Right cardiac atrium (tissue), 5 donors: ENCODE results near the gene GTSE1. TPM values are rescaled to one million over a fixed set of nuclear protein-coding genes. Genes with fewer than 3 reads are reported as not detected.

Experiments
- ATAC-seq, 2 donors: fragments of 200-7000 bp; cut with Tn5 transposase; one replicate each; pipeline versions ENCODE4 v1.8.0 to v1.9.1; 2020; ENCODE audit warnings: moderate library complexity in 2 of 2, mild to moderate bottlenecking in 1 of 2
- DNase-seq, 3 donors: peaks; one replicate each; pipeline ENCODE4 v3.0.0-alpha.2; 2020
- H3K27ac ChIP-seq: one replicate; pipeline ENCODE4 v1.5.1; 2013; ENCODE audit warnings: mild to moderate bottlenecking, low read length, control low read depth, moderate library complexity
- H3K27me3 ChIP-seq: one replicate; pipeline ENCODE4 v1.6.1; 2013; ENCODE audit not compliant: control insufficient read depth, insufficient read depth
- H3K4me1 ChIP-seq: one replicate; pipeline ENCODE4 v1.6.1; 2013; ENCODE audit warnings: low read length; ENCODE audit not compliant: control insufficient read depth, insufficient read depth
- H3K4me3 ChIP-seq: one replicate; pipeline ENCODE4 v1.5.1; 2013; ENCODE audit warnings: low read length, control low read depth
- H3K9me3 ChIP-seq: one replicate; pipeline ENCODE4 v1.6.1; 2013; ENCODE audit warnings: low read length; ENCODE audit not compliant: control insufficient read depth
- whole genome bisulfite sequencing: extraction: QIAGEN DNeasy Blood & Tissue Kit; methylation state at CpG from one replicate; pipeline ENCODE4 v1.1.7; 2013; 5-methylcytosine and 5-hydroxymethylcytosine counted together
- intact Hi-C, 4 donors: fragments of 100-400 bp; cut with DNase I; formaldehyde crosslinking; loops; one replicate each; pipeline versions ENCODE4 v1.11.0 to v1.14.0; 2022 to 2023
- polyA plus RNA-seq: library from polyadenylated mRNA; stranded (reverse); fragments of 200-250 nt; gene quantifications from one replicate; pipeline ENCODE4 v1.2.3, GENCODE V29; 2013
- total RNA-seq, 4 donors: library from RNA; stranded (reverse); fragmentation: NEBNext Ultra II Directional; extraction: Animal tissue kit (Norgen Biotek cat#: 25700); gene quantifications; one replicate each; pipeline ENCODE4 v1.2.1, GENCODE V29; 2021
- donor health status: healthy with polysubstance abuse.
- donor health status: DM: no; HTN: yes; CAD: no.
- donor health status: DM: no; HTN: no; CAD: no.
- donor health status: DM: no; HTN: yes; CAD: no; lungs with severe emphysema.
- donor health status: DM: yes; HTN: yes; CAD: no.

GTSE1 gene
- total and polyA plus RNA-seq, 5 donors = 0.42 to 1.8 (median 1.2) TPM

DNA sequence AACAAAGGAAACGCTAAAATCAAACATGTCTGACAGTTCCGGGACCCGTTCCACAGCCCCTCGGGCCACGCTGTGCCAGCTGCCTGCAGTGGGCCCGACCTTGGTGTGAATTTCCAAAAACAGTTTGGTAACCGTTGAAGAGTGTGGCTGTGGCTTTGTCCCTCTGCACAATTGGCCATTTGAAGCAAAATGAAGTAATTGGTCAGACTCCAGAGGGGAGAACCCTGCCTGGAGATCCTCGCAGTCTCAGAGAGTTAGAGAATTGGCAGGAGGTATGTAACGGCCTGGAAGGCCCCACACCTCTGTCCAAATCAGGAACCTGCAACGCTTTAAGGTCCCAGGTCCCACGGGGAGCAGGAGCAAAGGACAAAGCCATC is 65.1 kb downstream of the GTSE1 start:
- 56% methylated on average over 11 of the region's 11 CpGs for WGBS
- peak in 1 of 3 donors; percentile 36 for DNase-seq
- intact Hi-C loops = no loop called here

DNA sequence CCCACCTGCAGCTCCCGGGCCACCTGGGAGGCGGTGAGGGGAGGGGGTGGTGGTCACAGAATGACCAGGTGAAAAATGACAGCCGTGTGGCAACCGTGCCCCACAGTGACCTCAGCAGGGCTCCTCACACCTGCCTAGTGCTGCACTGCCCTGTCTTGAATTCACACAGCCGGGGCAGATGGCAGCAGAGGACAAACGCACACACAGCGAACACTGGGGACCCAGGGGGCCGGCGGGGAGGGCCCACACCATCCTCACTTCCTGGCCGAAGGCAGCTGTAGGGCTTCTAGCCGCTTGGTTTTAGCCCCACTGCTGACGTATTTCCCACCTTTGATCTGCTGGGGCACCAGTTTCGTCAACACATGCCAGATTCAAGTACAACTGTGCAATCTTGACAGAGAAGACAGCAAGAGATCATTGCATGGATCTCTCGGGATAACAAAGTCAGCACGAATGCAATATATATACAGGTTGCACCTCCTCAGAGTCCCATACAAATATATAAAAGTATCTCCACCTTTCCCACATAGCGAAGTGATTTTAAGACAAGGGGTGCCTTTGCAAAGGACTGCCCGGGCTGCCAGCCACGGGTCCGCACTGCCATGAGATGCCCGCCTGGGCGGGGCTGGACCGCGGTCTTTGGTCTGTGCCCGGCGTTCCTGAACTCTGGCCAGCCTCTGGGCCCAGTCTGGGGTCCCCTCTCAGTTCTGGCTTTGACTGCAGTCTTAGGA is 65.7 kb downstream of the GTSE1 start:
- intact Hi-C loops = no loop called here
- peak in 2 of 3 donors; percentile 43 to 60 for DNase-seq
- Histone ChIP-seq H3K4me3 (no peak overlapping the region), H3K4me1 (no peaks in the 10 kb centered on the region), H3K27ac (no peak overlapping the region), H3K27me3 (no peaks in the 10 kb centered on the region), H3K9me3 (no peaks in the 10 kb centered on the region)
- 61% methylated on average over 25 of the region's 25 CpGs for WGBS
- no peak for ATAC-seq

More for the DNA sequence above, 65.1 kb downstream of the GTSE1 start:
- H3K27me3 ChIP-seq = no peaks in the 10 kb centered on the region
- H3K4me3 ChIP-seq = no peak overlapping the region
- H3K9me3 ChIP-seq = no peaks in the 10 kb centered on the region
- no peaks in the 10 kb centered on the region for H3K4me1 ChIP-seq
- ATAC-seq = no peak
- H3K27ac ChIP-seq = no peak overlapping the region

DNA sequence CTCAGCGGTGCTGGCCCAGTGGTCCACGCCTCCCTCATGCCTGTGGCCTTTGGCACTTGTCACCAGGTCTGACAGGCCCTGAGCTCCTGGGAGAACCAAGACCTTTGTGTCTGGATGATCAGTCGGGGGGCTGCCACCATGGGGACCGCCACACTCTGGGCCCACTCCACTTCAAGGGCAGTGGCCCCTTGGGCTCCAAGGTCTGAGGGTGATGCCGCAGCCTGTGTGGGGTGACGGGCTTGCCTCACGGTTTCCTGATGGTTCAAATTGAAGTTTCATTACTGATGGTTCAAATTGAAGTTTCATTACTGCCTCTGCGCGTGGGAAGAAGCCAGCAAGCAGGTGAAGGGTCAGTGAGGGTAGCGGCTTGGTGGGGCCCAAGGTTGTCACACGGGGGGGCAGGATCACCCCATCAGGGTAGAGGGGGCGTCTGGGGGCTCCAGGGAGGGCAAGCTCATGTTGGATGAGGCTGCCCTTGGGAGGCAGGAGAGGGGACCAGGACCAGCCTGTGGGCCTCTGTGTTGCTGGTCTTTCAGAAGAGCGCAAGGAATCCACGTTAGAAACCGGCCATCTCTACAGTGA is 66.4 kb downstream of the GTSE1 start:
- H3K9me3 ChIP-seq = no peaks in the 10 kb centered on the region
- no peak overlapping the region for H3K4me3 ChIP-seq
- WGBS = 89% methylated on average over 15 of the region's 15 CpGs
- no peaks in the 10 kb centered on the region for H3K27me3 ChIP-seq
- H3K4me1 ChIP-seq = no peaks in the 10 kb centered on the region
- no peak for ATAC-seq
- H3K27ac ChIP-seq = no peak overlapping the region
- intact Hi-C loops = no loop called here
- peak in 2 of 3 donors; percentile 30 to 47 for DNase-seq

DNA sequence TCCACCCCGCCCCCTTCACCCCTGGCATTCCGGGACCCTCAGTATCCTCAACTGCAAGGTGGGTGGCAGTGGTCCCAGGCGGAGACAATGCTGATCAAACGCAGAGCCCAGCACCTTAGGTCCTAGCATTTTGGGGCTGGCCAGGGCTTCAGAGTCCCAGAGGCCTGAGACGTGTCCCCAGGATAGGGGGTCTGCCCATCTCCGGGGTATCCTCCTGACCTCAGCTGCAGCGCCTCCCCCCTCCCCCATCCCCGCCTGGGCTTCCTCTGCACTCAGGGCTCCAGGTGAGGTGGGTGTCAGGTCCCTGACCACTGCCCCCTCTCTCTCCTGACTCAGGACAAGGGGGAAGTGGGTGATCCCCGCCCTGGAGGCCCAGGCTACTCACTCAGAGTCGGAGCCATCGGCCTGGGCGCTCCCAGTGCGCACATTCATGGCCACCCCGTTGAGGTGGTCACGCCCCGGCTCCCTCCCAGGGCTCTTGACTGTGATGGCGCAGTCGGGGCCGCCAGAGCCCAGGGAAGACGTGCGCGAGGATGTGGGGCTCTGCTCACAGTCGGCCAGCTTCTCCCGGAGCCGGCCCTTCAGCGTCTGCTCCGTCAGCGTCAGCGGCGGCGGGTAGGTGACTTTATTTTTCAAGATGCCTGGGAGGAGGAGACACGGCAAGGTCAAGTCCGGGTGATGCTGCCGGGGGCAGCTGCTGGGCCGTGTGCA is 67.1 kb downstream of the GTSE1 start:
- 85% methylated on average over 35 of the region's 35 CpGs for WGBS
- no peaks in the 10 kb centered on the region for H3K4me1 ChIP-seq
- intact Hi-C loops = no loop called here
- DNase-seq (peak in 2 of 3 donors; percentile 50 to 51), ATAC-seq (no peak)
- H3K4me3 ChIP-seq = no peak overlapping the region
- no peak overlapping the region for H3K27ac ChIP-seq
- no peaks in the 10 kb centered on the region for H3K27me3 ChIP-seq
- H3K9me3 ChIP-seq = no peaks in the 10 kb centered on the region

DNA sequence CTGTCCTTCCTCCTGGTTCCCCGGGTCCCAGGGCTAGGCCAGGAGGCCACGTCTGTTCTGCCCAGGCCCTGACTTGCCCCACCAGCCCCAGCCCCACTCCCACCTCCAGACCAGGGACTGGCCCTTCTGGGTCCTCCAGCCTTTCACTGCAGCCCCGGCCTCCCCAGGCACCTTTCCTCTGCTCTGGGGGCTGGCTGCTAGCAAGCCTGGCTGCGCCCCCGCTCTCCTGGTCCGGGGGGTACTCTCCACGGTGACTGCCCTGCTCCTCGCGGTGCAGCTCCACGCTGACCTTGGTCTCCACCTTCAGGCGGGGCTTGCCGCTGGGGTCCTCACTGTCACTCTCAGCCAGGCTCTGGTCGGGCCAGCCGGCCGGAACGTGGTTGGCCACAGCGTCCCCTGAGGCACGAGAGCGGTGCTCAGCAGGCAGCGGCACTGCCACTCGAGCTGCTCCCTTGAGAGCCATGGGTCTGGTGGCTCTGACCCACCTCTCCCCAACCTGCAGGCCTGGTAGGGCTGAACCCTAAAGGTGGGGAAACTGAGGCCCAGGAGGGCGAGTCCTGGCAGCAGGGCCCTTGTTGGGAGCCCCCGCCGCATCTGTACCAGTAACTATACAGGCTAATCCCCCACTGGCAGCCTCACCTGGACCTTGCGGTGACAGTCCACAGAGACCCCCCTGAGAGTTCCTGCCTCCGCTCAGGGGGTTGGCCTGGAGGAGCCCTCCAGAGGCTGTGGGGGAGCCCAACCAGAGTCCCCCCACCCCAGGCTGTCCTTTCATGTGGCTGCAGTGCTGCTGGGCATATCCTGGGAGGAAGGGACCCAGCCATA is 67.9 kb downstream of the GTSE1 start:
- no peaks in the 10 kb centered on the region for H3K9me3 ChIP-seq
- intact Hi-C loops = loop anchor here in 3 of 4 donors (5.0 kb wide), 1 partner anchor 178 kb away; no protein-coding TSS in a partner anchor
- ATAC-seq (no peak), DNase-seq (peak in 2 of 3 donors; percentile 32 to 55)
- H3K4me3 ChIP-seq = no peak overlapping the region
- 79% methylated on average over 26 of the region's 26 CpGs for WGBS
- no peaks in the 10 kb centered on the region for H3K4me1 ChIP-seq
- H3K27ac ChIP-seq = no peak overlapping the region
- no peaks in the 10 kb centered on the region for H3K27me3 ChIP-seq

DNA sequence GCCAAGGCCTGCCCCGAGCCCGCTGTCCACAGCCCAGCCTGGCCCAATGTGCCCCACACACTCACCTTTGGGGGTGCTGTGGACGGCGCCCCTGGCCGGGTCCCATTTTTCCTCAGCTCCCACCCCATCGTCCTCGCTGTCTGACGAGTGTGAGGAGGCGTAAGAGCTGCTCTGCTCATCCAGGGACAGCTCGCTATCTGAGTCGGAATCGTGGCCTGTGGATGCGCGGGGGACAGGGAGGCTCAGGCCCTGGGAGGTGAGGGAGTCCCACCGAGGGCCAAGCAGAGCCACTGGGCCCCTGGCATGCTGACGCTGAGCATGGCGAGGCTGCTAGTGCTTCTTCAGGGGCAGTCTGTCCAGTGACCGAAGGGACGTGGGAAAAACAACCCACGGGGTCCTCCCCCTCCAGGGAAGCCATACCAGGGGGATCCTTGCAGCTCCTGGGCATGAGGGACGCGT is 68.5 kb downstream of the GTSE1 start:
- no peak overlapping the region for H3K4me3 ChIP-seq
- no peaks in the 10 kb centered on the region for H3K9me3 ChIP-seq
- ATAC-seq (no peak), DNase-seq (peak in 2 of 3 donors; percentile 35 to 43)
- intact Hi-C loops = loop anchor here in 3 of 4 donors (5.0 kb wide), 1 partner anchor 177 kb away; no protein-coding TSS in a partner anchor
- H3K4me1 ChIP-seq = no peaks in the 10 kb centered on the region
- no peak overlapping the region for H3K27ac ChIP-seq
- H3K27me3 ChIP-seq = no peaks in the 10 kb centered on the region
- WGBS = 84% methylated on average over 22 of the region's 22 CpGs

DNA sequence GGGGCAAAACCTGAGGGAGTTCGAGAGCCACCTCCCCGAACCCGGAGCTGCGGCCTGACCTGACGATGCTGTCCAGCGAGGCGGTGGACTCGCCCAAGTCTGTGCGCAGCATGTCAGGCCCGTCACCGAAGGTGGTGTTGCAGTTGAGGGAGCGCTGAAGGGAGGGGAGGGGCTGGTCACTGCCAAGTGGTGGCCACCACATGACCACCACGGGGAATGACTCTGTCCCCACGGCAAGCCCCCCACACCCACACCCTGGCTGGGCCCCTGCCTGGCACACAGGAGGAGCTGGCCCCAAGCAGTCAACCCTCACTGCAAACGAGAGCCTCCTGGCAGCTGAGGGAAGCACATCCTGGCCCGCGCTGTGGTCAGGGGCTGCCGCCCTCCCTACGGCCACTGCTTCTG is 69.7 kb downstream of the GTSE1 start:
- H3K9me3 ChIP-seq = no peaks in the 10 kb centered on the region
- WGBS = 70% methylated on average over 19 of the region's 19 CpGs
- H3K4me3 ChIP-seq = no peak overlapping the region
- intact Hi-C loops = loop anchor here (2.0 to 5.0 kb wide), 2 partner anchors 176 kb away; no protein-coding TSS in a partner anchor
- H3K27ac ChIP-seq = no peak overlapping the region
- H3K4me1 ChIP-seq = no peaks in the 10 kb centered on the region
- no peaks in the 10 kb centered on the region for H3K27me3 ChIP-seq
- peak in 2 of 3 donors; percentile 33 to 59 for DNase-seq
- no peak for ATAC-seq

DNA sequence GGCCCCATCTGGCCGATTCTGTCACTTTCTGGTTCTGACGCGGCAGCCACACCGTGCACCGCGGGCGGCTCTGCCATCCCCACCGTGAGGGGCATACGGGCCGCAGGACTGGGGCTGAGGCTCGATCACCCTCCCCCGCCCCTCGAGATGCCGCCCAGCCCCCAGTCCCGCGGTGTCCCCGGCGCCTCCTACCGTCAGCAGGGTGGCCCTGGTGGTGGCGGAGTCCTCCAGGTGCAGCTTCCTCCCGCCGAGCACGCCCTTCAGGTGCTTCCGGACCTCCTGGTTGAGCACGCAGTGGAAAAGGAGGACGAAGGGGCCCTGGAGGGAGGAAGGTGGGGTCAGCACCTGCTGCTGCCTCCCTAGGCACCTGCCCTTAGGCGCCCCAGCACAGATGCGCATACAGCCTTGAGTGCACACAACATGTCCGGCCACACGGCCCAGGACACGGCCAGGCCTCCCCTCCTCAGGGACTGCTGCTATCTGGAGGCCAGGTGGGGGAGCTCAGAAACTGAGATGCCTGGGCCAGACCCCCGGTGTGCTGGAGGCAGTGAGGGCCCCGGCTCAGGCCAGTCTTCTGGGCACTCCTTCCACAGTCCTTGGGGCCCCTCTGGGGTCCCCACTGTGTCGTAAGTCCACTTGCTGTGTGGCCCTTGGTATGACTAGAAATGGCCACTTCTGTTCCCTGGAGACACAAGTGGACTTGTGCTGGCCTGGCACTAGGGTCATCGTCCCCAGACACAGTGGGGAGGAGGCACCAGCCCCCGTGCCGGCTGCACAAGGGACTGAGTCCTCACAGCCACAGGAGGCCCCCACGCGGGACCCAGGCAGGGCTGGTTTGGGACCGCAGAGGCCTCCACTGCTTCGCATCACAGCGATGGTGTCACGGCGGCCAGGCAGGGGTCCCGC is 70.4 kb downstream of the GTSE1 start:
- Histone ChIP-seq H3K9me3 (no peaks in the 10 kb centered on the region), H3K27me3 (no peaks in the 10 kb centered on the region), H3K27ac (no peak overlapping the region), H3K4me1 (no peaks in the 10 kb centered on the region), H3K4me3 (no peak overlapping the region)
- peak in 2 of 3 donors; percentile 45 to 47 for DNase-seq
- WGBS = 57% methylated on average over 45 of the region's 45 CpGs
- intact Hi-C loops = loop anchor here (2.0 to 5.0 kb wide), 2 partner anchors 175 to 176 kb away; no protein-coding TSS in a partner anchor
- no peak for ATAC-seq

DNA sequence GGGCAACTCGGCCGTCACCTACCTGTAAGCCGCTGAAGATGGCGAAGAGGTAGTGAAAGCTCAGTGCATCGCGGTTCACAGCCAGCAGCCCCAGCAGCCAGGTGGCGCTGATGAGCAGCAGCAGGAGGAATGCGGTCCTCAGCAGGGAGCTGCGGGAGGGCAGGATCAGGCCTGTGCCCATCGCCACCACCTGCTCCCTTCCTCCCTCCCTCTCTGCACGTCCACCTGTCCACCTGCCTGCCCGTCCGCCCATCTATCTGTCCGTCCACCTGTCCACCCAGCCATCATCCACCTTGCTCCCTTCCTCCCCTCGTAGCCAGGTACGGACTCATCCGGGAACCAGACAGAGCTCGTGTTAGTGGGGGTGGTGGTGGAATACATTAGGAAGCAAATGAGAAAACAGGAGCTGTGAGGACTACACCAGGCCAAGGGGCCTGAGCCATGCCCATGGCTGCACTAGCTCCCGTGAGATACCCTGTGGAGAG is 71.1 kb downstream of the GTSE1 start:
- Histone ChIP-seq H3K27ac (no peak overlapping the region), H3K4me1 (no peaks in the 10 kb centered on the region), H3K4me3 (no peak overlapping the region), H3K27me3 (no peaks in the 10 kb centered on the region), H3K9me3 (no peaks in the 10 kb centered on the region)
- ATAC-seq = peak; percentile 47 to 56
- WGBS = 40% methylated on average over 19 of the region's 19 CpGs
- DNase-seq = peak; percentile 60 to 84 (median 83)
- intact Hi-C loops = loop anchor here (2.0 to 5.0 kb wide), 2 partner anchors 175 kb away; no protein-coding TSS in a partner anchor
